ENCODE measurements around the gene RAB3IL1. TPM values are rescaled to one million over a fixed set of nuclear protein-coding genes. Genes with fewer than 3 reads are reported as not detected.

RAB3IL1 gene
- total RNA-seq, 1 experiment from 2014 or later: 5.8 TPM

GRCh38 chr11:61907871-61908729, 9.3 kb downstream of the RAB3IL1 start:
- Histone ChIP-seq H3K27me3 (ENCODE audit: control insufficient read depth, insufficient read depth, low read length) (no peaks in the 10 kb centered on the region), H3K4me3 (ENCODE audit: insufficient read depth, low read depth, low read length) (no peak overlapping the region), H3K36me3 (replicated peaks; ENCODE audit: control insufficient read depth, insufficient read depth, low read length) (no peaks in the 10 kb centered on the region)
- DNase-seq: no peak

DNA sequence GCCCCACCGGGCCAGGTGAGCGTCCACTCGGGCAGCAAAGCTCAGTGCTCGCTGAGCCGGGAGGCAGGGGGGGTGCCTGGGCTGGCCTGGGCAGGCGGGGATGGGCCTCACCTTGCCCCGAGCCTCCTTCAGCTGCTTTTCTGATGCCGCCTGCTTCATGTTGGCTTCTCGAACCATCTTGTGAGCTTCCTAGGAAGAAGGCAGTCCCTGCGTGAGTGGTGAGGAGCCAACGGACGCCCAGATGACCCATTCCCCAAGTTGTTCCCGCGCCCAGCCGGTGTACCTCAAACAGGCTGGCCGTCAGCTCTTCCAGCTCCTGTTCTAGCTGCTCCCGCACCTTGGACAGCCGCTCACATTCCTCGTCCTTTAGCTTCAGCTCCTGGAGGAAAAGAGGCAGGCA, 10.1 kb downstream of the RAB3IL1 start:
- no peaks in the 10 kb centered on the region for H3K36me3 ChIP-seq (replicated peaks; ENCODE audit: control insufficient read depth, insufficient read depth, low read length)
- DNase-seq: no peak
- H3K27me3 ChIP-seq (ENCODE audit: control insufficient read depth, insufficient read depth, low read length): no peaks in the 10 kb centered on the region
- no peak overlapping the region for H3K4me3 ChIP-seq (ENCODE audit: insufficient read depth, low read depth, low read length)

GRCh38 chr11:61906522-61906909, 10.8 kb downstream of the RAB3IL1 start:
- no peaks in the 10 kb centered on the region; the same call in 1 of the 2 replicates for H3K36me3 ChIP-seq (replicated peaks; ENCODE audit: control insufficient read depth, insufficient read depth, low read length)
- no peak overlapping the region for H3K4me3 ChIP-seq (ENCODE audit: insufficient read depth, low read depth, low read length)
- no peaks in the 10 kb centered on the region for H3K27me3 ChIP-seq (ENCODE audit: control insufficient read depth, insufficient read depth, low read length)
- no peak for DNase-seq

DNA sequence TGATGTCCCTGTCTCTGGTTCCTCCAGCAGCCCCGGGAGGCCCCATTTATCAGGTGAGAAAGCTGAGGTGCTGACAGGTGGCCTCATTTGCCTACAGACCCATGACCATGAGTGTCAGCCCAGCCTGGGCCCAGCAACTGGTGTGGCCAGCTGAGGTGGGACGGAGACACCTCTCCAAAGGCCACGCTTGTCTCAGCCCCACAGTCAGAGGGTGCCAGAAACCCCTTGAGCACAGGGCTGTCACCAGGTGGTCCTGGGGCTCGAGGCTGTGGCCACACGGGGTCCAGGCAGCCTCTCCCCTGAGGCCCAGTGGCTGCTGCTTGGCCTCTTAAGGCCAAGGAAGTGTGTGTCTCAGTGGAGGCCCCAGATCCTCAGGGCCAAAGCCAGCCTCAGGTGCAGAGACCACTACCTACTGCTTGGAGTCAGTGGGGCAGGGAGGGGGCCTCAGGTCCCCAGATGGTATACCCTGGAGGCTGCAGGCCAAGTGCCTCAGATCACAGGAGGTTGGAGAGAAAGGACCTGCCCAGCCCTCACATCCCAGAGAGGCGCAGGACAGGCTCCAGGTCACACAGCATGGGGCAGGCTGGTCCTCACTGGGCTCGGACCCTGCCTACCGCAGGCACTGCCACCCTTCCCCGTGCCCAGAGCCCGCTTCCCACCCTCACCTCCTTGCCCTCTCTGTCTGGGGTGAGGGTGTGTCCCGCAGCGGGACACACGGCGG, 11.4 kb downstream of the RAB3IL1 start:
- no peaks in the 10 kb centered on the region; the same call in 1 of the 2 replicates for H3K36me3 ChIP-seq (replicated peaks; ENCODE audit: control insufficient read depth, insufficient read depth, low read length)
- H3K27me3 ChIP-seq (ENCODE audit: control insufficient read depth, insufficient read depth, low read length): no peaks in the 10 kb centered on the region
- no peak for DNase-seq
- no peak overlapping the region for H3K4me3 ChIP-seq (ENCODE audit: insufficient read depth, low read depth, low read length)

- Histone ChIP-seq H3K4me3 (ENCODE audit: insufficient read depth, low read depth, low read length) (no peak overlapping the region), H3K27me3 (ENCODE audit: control insufficient read depth, insufficient read depth, low read length) (no peaks in the 10 kb centered on the region), H3K36me3 (replicated peaks; ENCODE audit: control insufficient read depth, insufficient read depth, low read length) (no peaks in the 10 kb centered on the region; the same call in 1 of the 2 replicates)
- no peak for DNase-seq
Measured at GRCh38 chr11:61905067-61905696, 12.2 kb downstream of the RAB3IL1 start.

GRCh38 chr11:61904539-61905048, 12.8 kb downstream of the RAB3IL1 start:
- Histone ChIP-seq H3K36me3 (replicated peaks; ENCODE audit: control insufficient read depth, insufficient read depth, low read length) (no peaks in the 10 kb centered on the region; the same call in 1 of the 2 replicates), H3K27me3 (ENCODE audit: control insufficient read depth, insufficient read depth, low read length) (no peaks in the 10 kb centered on the region), H3K4me3 (ENCODE audit: insufficient read depth, low read depth, low read length) (no peak overlapping the region)
- DNase-seq: peak; percentile 97

GRCh38 chr11:61903845-61904244, 13.5 kb downstream of the RAB3IL1 start:
- Histone ChIP-seq H3K36me3 (replicated peaks; ENCODE audit: control insufficient read depth, insufficient read depth, low read length) (no peaks in the 10 kb centered on the region; the same call in 1 of the 2 replicates), H3K4me3 (ENCODE audit: insufficient read depth, low read depth, low read length) (no peak overlapping the region), H3K27me3 (ENCODE audit: control insufficient read depth, insufficient read depth, low read length) (no peaks in the 10 kb centered on the region)
- DNase-seq: no peak

DNA sequence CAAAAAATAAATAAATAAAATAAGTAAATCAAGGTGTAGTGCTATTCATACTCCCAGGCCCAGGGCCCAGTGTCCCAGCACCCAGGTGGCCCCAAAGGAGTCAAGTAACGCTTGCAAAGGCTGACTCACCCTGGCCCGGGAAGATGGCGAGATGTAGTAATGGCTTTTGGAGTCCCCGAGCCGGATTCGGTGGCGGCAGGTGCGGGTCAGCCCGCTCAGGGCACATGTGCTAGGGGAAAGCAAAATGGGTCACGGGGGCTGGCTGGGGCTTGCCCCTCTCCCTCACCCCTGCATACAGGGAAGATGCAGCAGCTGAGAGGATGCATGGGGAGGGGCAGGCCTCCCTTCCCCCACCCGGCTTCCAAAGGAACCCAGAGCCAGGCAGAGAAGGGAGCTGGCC, 15.1 kb downstream of the RAB3IL1 start:
- Histone ChIP-seq H3K4me3 (ENCODE audit: insufficient read depth, low read depth, low read length) (no peak overlapping the region), H3K36me3 (replicated peaks; ENCODE audit: control insufficient read depth, insufficient read depth, low read length) (no peaks in the 10 kb centered on the region; the same call in 1 of the 2 replicates), H3K27me3 (ENCODE audit: control insufficient read depth, insufficient read depth, low read length) (no peaks in the 10 kb centered on the region)
- DNase-seq: no peak

GRCh38 chr11:61901397-61901796, 16.0 kb downstream of the RAB3IL1 start:
- H3K27me3 ChIP-seq (ENCODE audit: control insufficient read depth, insufficient read depth, low read length): no peaks in the 10 kb centered on the region
- no peaks in the 10 kb centered on the region; the same call in 1 of the 2 replicates for H3K36me3 ChIP-seq (replicated peaks; ENCODE audit: control insufficient read depth, insufficient read depth, low read length)
- H3K4me3 ChIP-seq (ENCODE audit: insufficient read depth, low read depth, low read length): no peak overlapping the region
- DNase-seq: no peak

DNA sequence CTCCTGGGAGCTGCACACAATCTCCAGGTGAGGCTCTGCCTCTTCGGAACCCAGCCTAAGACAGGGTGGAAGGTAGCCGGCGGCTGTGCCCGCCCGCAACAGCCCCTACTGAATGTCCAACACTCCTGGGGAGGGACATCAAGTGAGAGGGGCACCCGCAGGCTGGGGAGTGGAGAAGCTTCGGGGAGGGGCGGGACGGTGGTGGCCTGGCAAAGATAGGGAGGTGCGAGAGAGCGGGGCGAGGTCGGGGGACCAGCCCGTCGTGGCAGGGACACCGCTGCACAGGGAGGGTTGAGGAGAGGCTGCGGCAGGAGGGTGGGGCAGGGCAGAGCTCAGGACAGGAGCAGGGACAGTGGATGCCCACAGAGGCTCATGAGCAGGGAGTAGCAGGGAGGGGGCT, 17.1 kb downstream of the RAB3IL1 start:
- Histone ChIP-seq H3K27me3 (ENCODE audit: control insufficient read depth, insufficient read depth, low read length) (no peaks in the 10 kb centered on the region), H3K36me3 (replicated peaks; ENCODE audit: control insufficient read depth, insufficient read depth, low read length) (no peaks in the 10 kb centered on the region; the same call in 1 of the 2 replicates), H3K4me3 (ENCODE audit: insufficient read depth, low read depth, low read length) (no peak overlapping the region)
- DNase-seq: no peak

- Histone ChIP-seq H3K27me3 (ENCODE audit: control insufficient read depth, insufficient read depth, low read length) (no peaks in the 10 kb centered on the region), H3K36me3 (replicated peaks; ENCODE audit: control insufficient read depth, insufficient read depth, low read length) (no peaks in the 10 kb centered on the region; the same call in 1 of the 2 replicates), H3K4me3 (ENCODE audit: insufficient read depth, low read depth, low read length) (no peak overlapping the region)
- peak; percentile 100 for DNase-seq
Measured at GRCh38 chr11:61899146-61899841, 18.1 kb downstream of the RAB3IL1 start.

GRCh38 chr11:61898247-61898582, 19.2 kb downstream of the RAB3IL1 start:
- DNase-seq: no peak
- Histone ChIP-seq H3K27me3 (ENCODE audit: control insufficient read depth, insufficient read depth, low read length) (no peaks in the 10 kb centered on the region), H3K4me3 (ENCODE audit: insufficient read depth, low read depth, low read length) (no peak overlapping the region), H3K36me3 (replicated peaks; ENCODE audit: control insufficient read depth, insufficient read depth, low read length) (no peaks in the 10 kb centered on the region; the same call in 1 of the 2 replicates)

DNA sequence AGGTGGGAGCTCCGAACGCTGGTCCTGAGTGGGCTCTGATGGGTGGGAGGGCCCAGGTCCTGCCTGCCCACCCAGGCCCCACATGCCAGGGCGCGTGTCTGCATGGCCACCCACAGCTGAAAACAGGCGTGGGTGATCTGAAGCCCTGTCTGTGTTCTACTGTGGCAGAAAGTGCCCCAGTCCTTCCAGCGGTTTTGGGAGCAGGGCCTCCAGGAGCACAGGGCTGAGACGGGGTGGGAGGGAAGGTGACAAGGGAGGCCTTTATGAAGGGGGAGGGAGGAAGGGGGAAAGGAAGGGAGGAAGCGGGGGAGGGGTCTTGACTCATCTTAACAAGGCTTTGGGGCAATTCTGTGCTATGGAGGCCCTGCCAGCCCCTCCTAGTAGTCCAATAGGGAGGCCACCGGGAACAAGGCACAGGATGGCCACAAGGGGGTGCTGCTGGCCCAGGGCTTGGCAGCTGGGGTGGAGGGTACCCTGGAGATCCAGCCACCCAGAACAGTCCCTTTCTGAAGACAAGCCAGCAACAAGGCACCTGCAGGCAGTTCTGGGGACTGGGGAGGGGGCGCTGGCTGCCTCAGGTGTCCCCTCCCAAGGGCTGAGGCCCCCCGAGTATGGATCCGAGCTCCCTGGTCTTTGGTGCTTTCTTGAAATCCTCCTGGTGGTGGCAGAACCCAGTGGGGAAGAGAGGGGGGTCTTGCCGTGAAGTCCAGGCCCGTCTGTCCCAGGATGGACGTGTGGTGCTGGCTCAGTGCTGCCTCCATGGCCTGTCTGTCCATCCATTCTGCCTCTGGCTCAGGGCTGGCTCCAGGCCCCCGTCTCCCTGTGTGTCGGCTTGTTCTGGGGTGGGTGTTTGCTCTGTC, 19.7 kb downstream of the RAB3IL1 start:
- H3K4me3 ChIP-seq (ENCODE audit: insufficient read depth, low read depth, low read length): no peak overlapping the region
- H3K27me3 ChIP-seq (ENCODE audit: control insufficient read depth, insufficient read depth, low read length): no peaks in the 10 kb centered on the region
- peak; percentile 98 for DNase-seq
- H3K36me3 ChIP-seq (replicated peaks; ENCODE audit: control insufficient read depth, insufficient read depth, low read length): no peaks in the 10 kb centered on the region; the same call in 1 of the 2 replicates
